H9 (cell line): Measurements from ENCODE around the gene EPHB2. TPM values are rescaled to one million over a fixed set of nuclear protein-coding genes. Genes with fewer than 3 reads are reported as not detected.

Source experiments
- DNase-seq: peaks from one replicate; pipeline ENCODE4 v3.0.0-alpha.2; 2017
- H2AFZ ChIP-seq: one replicate; pipeline ENCODE4 v1.6.1; 2013; ENCODE audit warnings: mild to moderate bottlenecking, low read length, control low read depth, moderate library complexity
- H2AK5ac ChIP-seq: 2 replicates; pipeline ENCODE4 v1.6.1; 2013; ENCODE audit warnings: low read length, control low read depth, mixed read lengths; ENCODE audit not compliant: insufficient read length
- H2BK120ac ChIP-seq: one replicate; pipeline ENCODE4 v1.6.1; 2013; ENCODE audit warnings: low read depth, mild to moderate bottlenecking, low read length, control low read depth, inconsistent platforms; ENCODE audit not compliant: poor library complexity, severe bottlenecking
- H2BK12ac ChIP-seq: 2 replicates; pipeline ENCODE4 v1.6.1; 2013; ENCODE audit warnings: low read length, control low read depth, mixed read lengths, low read depth; ENCODE audit not compliant: insufficient read length
- H2BK15ac ChIP-seq: 2 replicates; pipeline ENCODE4 v1.6.1; 2013; ENCODE audit warnings: low read depth, low read length, control low read depth
- H2BK20ac ChIP-seq: one replicate; pipeline ENCODE4 v1.6.1; 2013; ENCODE audit warnings: low read depth, mild to moderate bottlenecking, low read length, control low read depth, inconsistent platforms; ENCODE audit not compliant: poor library complexity, severe bottlenecking
- H2BK5ac ChIP-seq: 2 replicates; pipeline ENCODE4 v1.6.1; 2013; ENCODE audit warnings: low read length, control low read depth, mixed read lengths; ENCODE audit not compliant: insufficient read length
- H3K14ac ChIP-seq: 2 replicates; pipeline ENCODE4 v1.6.1; 2013; ENCODE audit warnings: low read length, control low read depth; ENCODE audit not compliant: insufficient read depth
- H3K18ac ChIP-seq: 2 replicates; pipeline ENCODE4 v1.6.1; 2013; ENCODE audit warnings: low read depth, mild to moderate bottlenecking, mixed read lengths, low read length, control low read depth; ENCODE audit not compliant: insufficient read length
- H3K23ac ChIP-seq: 2 replicates; pipeline ENCODE4 v1.6.1; 2013; ENCODE audit warnings: low read length, control low read depth, mixed read lengths, low read depth; ENCODE audit not compliant: insufficient read length
- H3K23me2 ChIP-seq: 2 replicates; pipeline ENCODE4 v1.6.1; 2013; ENCODE audit warnings: low read depth, mild to moderate bottlenecking, mixed read lengths, low read length, control low read depth; ENCODE audit not compliant: insufficient read length, poor library complexity, severe bottlenecking
- H3K27ac ChIP-seq: 2 replicates; pipeline ENCODE4 v1.5.1; 2013; ENCODE audit warnings: low read length, control low read depth, mixed read lengths, low read depth; ENCODE audit not compliant: insufficient read length
- H3K27me3 ChIP-seq: 2 replicates; pipeline ENCODE4 v1.6.1; 2013; ENCODE audit warnings: low read length, control low read depth, inconsistent platforms; ENCODE audit not compliant: insufficient read depth
- H3K4ac ChIP-seq: 2 replicates; pipeline ENCODE4 v1.6.1; 2013; ENCODE audit warnings: low read depth, mild to moderate bottlenecking, control low read depth, inconsistent platforms, low read length, moderate library complexity
- H3K4me1 ChIP-seq: 2 replicates; pipeline ENCODE4 v1.6.1; 2013; ENCODE audit warnings: low read length, control low read depth, inconsistent platforms; ENCODE audit not compliant: insufficient read depth
- H3K4me2 ChIP-seq: 2 replicates; pipeline ENCODE4 v1.6.1; 2013; ENCODE audit warnings: low read length, control low read depth, mixed read lengths; ENCODE audit not compliant: insufficient read length, insufficient read depth
- H3K56ac ChIP-seq: 2 replicates; pipeline ENCODE4 v1.6.1; 2013; ENCODE audit warnings: low read depth, mild to moderate bottlenecking, mixed read lengths, low read length, control low read depth; ENCODE audit not compliant: insufficient read length
- H3K79me1 ChIP-seq: 2 replicates; pipeline ENCODE4 v1.6.1; 2013; ENCODE audit warnings: low read depth, mild to moderate bottlenecking, moderate library complexity, low read length, control low read depth, inconsistent platforms; ENCODE audit not compliant: insufficient read depth, poor library complexity, severe bottlenecking
- H3K79me2 ChIP-seq: 2 replicates; pipeline ENCODE4 v1.6.1; 2013; ENCODE audit warnings: low read length, control low read depth, inconsistent platforms; ENCODE audit not compliant: insufficient read depth
- H3K9ac ChIP-seq: 2 replicates; pipeline ENCODE4 v1.6.1; 2013; ENCODE audit warnings: low read length, control low read depth, mixed read lengths; ENCODE audit not compliant: insufficient read length; ENCODE audit errors: extremely low read depth
- H3K9me3 ChIP-seq: one replicate; pipeline ENCODE4 v1.6.1; 2013; ENCODE audit warnings: low read depth, low read length, inconsistent platforms; ENCODE audit not compliant: control insufficient read depth
- H3T11ph ChIP-seq: one replicate; pipeline ENCODE4 v1.6.1; 2013; ENCODE audit warnings: mild to moderate bottlenecking, low read length, control low read depth, inconsistent platforms
- H4K20me1 ChIP-seq: one replicate; pipeline ENCODE4 v1.6.1; 2013; ENCODE audit not compliant: control insufficient read depth, insufficient read length, insufficient read depth
- H4K5ac ChIP-seq: 2 replicates; pipeline ENCODE4 v1.6.1; 2013; ENCODE audit warnings: low read depth, mild to moderate bottlenecking, mixed read lengths, low read length, control low read depth; ENCODE audit not compliant: insufficient read length
- H4K8ac ChIP-seq: replicated peaks from 2 replicates; pipeline ENCODE4 v1.6.1; 2013; ENCODE audit warnings: low read length, control low read depth, mixed read lengths, low read depth; ENCODE audit not compliant: insufficient read length
- H4K91ac ChIP-seq: 2 replicates; pipeline ENCODE4 v1.6.1; 2013; ENCODE audit warnings: low read depth, mild to moderate bottlenecking, moderate library complexity, mixed read lengths, low read length, control low read depth; ENCODE audit not compliant: insufficient read length
- H3K27ac Mint-ChIP-seq, 3 experiments: 2 replicates in 2 of 3; 3 replicates in 1 of 3; pipeline ENCODE4 v1.8.0; 2020 to 2021; ENCODE audit warnings: mixed read lengths in 3 of 3, mild to moderate bottlenecking in 1 of 3, moderate library complexity in 1 of 3
- H3K27me3 Mint-ChIP-seq: 2 replicates; pipeline ENCODE4 v1.8.0; 2021; ENCODE audit warnings: low read depth, mild to moderate bottlenecking, moderate library complexity, mixed read lengths
- H3K36me3 Mint-ChIP-seq, 3 experiments: 2 replicates in 2 of 3; 3 replicates in 1 of 3; pipeline ENCODE4 v1.8.0; 2020 to 2021; ENCODE audit warnings: low read depth in 3 of 3, mixed read lengths in 3 of 3; ENCODE audit not compliant: insufficient read depth in 1 of 3
- H3K4me1 Mint-ChIP-seq, 2 experiments: 2 replicates each; pipeline ENCODE4 v1.8.0; 2020; ENCODE audit warnings: mixed read lengths in 2 of 2
- H3K4me3 Mint-ChIP-seq, 2 experiments: 2 replicates in 1 of 2; 3 replicates in 1 of 2; pipeline ENCODE4 v1.8.0; 2020 to 2021; ENCODE audit warnings: mild to moderate bottlenecking in 2 of 2, mixed read lengths in 2 of 2, moderate library complexity in 1 of 2
- H3K9me3 Mint-ChIP-seq, 2 experiments: 2 replicates in 1 of 2; 3 replicates in 1 of 2; pipeline ENCODE4 v1.8.0; 2020; ENCODE audit warnings: mild to moderate bottlenecking in 2 of 2, mixed read lengths in 2 of 2, moderate library complexity in 1 of 2
- WGBS: extraction: QIAGEN DNeasy Blood & Tissue Kit; methylation state at CpG from one replicate; pipeline ENCODE4 v1.1.7; 2013; ENCODE audit warnings: missing lambda C conversion rate, low lambda C conversion rate, mixed read lengths; ENCODE audit not compliant: insufficient read length; ENCODE audit errors: extremely low coverage; 5-methylcytosine and 5-hydroxymethylcytosine counted together
- total RNA-seq: library from RNA; stranded (reverse); gene quantifications from 2 replicates; pipeline ENCODE4 v1.2.1, GENCODE V29; 2021
- TF ChIP-seq, protein P1 (sequence below): fragments of 200-600 bp; sonication (generic); conservative IDR thresholded peaks from 3 replicates; pipeline ENCODE4 v1.8.0; 2021; ENCODE audit warnings: antibody characterized with exemption, mild to moderate bottlenecking

The EPHB2 gene
- total RNA-seq, 1 experiment from 2014 or later, result 9.5 TPM

DNA sequence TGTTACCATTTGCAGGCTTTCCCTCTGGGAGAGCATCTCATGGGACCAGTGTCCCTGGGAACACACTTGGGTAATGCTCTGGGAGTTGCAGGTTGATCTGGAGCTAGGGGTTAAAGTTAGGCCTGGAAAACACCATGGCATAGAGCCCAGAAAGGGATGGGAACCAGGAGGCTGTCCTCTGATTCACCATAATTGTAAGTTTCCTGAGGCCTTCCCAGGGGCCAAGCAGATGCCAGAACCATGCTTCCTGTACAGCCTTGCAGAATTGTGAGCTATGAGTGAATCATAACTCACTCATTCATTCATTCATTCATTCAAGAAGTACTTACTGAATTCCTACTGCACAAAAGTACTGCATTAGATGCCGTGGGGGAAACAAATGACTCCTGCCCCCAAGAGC lies 212.0 kb downstream of the EPHB2 start:
- Mint-ChIP-seq H3K4me1 (peaks cover 2 to 4% of the 10 kb centered on the region in 2 experiments; a peak in 1 of 4 replicates), H3K27me3 (no peaks in the 10 kb centered on the region; the same call in none of the 2 replicates), H3K36me3 (no peaks in the 10 kb centered on the region), H3K27ac (no peak overlapping the region), H3K4me3 (no peak overlapping the region), H3K9me3 (no peaks in the 10 kb centered on the region)
- Histone ChIP-seq H2AK5ac (no peak overlapping the region), H4K8ac (no peak overlapping the region), H3K4me1 (no peaks in the 10 kb centered on the region), H3K56ac (no peak overlapping the region), H3K4ac (no peak overlapping the region), H3K79me1 (no peaks in the 10 kb centered on the region), H3K14ac (no peak overlapping the region), H2BK20ac (no peak overlapping the region), H3K23me2 (no peaks in the 10 kb centered on the region), H3K9ac (no peak overlapping the region), H2AFZ (no peak overlapping the region), H3K4me2 (no peak overlapping the region), H3K79me2 (no peaks in the 10 kb centered on the region), H3T11ph (no peak overlapping the region), H2BK5ac (no peak overlapping the region), H4K20me1 (no peaks in the 10 kb centered on the region), H3K27me3 (no peaks in the 10 kb centered on the region), H4K91ac (no peak overlapping the region), H3K18ac (no peak overlapping the region), H3K27ac (no peak overlapping the region), H3K9me3 (no peaks in the 10 kb centered on the region), H4K5ac (no peak overlapping the region), H2BK120ac (no peak overlapping the region), H2BK12ac (no peak overlapping the region), H3K23ac (no peak overlapping the region), H2BK15ac (no peak overlapping the region)
- no CpG with 5 or more reads among the region's 1 CpG for WGBS
- DNase-seq, result no peak
- TF ChIP-seq, protein P1, sequence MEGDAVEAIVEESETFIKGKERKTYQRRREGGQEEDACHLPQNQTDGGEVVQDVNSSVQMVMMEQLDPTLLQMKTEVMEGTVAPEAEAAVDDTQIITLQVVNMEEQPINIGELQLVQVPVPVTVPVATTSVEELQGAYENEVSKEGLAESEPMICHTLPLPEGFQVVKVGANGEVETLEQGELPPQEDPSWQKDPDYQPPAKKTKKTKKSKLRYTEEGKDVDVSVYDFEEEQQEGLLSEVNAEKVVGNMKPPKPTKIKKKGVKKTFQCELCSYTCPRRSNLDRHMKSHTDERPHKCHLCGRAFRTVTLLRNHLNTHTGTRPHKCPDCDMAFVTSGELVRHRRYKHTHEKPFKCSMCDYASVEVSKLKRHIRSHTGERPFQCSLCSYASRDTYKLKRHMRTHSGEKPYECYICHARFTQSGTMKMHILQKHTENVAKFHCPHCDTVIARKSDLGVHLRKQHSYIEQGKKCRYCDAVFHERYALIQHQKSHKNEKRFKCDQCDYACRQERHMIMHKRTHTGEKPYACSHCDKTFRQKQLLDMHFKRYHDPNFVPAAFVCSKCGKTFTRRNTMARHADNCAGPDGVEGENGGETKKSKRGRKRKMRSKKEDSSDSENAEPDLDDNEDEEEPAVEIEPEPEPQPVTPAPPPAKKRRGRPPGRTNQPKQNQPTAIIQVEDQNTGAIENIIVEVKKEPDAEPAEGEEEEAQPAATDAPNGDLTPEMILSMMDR, result no peak
